Testis (tissue), 2 donors: ENCODE data around the gene EFR3B.

Experiments used
- POLR2A ChIP-seq: fragments of 450-650 bp; IDR thresholded peaks from one replicate; pipeline ENCODE4 v1.6.1; 2017; ENCODE audit warnings: antibody characterized with exemption, mild to moderate bottlenecking, moderate library complexity
- TF ChIP-seq, protein P1 (sequence below), 3 experiments: fragments of 450-650 bp in 2 of 3; fragments of 200-600 bp in 1 of 3; sonication (generic) in 1 of 3; IDR thresholded peaks; one replicate each; pipeline ENCODE4 v1.5.1; 2016 to 2019; ENCODE audit warnings: antibody characterized with exemption in 3 of 3, mild to moderate bottlenecking in 2 of 3, moderate library complexity in 1 of 3

DNA sequence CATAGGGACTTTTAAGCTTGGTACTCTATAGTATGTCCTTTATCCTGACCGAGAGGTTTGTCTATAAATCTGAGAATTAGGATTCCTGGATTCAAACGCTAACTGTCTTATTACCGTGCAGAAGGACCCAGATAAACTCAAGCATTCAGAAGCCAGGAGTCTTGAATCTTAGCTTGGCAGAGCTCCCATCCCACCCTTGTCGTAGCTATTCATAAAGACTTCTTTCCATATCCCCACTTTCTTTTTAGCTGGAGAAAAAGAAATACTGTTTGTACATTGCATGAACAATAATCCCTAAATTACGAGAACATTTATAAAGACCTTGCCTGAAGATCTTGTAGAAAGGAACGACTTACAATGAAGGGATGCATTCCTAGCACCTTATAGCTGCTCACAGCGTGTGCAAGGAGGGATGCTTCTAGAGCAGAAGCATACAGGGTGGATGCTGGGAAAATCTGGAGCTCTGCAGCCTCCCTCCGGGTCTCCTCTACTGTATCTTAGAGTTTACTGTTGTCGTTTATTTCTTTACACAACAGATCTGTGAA lies 13.6 kb downstream of the EFR3B start:
- TF ChIP-seq, protein P1, sequence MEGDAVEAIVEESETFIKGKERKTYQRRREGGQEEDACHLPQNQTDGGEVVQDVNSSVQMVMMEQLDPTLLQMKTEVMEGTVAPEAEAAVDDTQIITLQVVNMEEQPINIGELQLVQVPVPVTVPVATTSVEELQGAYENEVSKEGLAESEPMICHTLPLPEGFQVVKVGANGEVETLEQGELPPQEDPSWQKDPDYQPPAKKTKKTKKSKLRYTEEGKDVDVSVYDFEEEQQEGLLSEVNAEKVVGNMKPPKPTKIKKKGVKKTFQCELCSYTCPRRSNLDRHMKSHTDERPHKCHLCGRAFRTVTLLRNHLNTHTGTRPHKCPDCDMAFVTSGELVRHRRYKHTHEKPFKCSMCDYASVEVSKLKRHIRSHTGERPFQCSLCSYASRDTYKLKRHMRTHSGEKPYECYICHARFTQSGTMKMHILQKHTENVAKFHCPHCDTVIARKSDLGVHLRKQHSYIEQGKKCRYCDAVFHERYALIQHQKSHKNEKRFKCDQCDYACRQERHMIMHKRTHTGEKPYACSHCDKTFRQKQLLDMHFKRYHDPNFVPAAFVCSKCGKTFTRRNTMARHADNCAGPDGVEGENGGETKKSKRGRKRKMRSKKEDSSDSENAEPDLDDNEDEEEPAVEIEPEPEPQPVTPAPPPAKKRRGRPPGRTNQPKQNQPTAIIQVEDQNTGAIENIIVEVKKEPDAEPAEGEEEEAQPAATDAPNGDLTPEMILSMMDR (IDR thresholded peaks at IDR 0.05): no peak
- no peak for TF ChIP-seq POLR2A
